ENCODE data around the gene ZNF212. TPM values are rescaled to one million over a fixed set of nuclear protein-coding genes. Genes with fewer than 3 reads are reported as not detected.
"Not testable (repeated sequence)": the region's sequence is repeated elsewhere in the genome, so short reads cannot be mapped to it uniquely, and the experiment has no call there.

Gene ZNF212
- total RNA-seq, 1 donor from 2014 or later, result 6.1 TPM

GRCh38 chr7:149228831-149229471, 10.5 kb upstream of the ZNF212 start:
- FAIRE-seq, result no peak
- TF ChIP-seq CTCF (IDR thresholded peaks at IDR 0.05; ENCODE audit: insufficient read depth, low read length, severe bottlenecking), result no peak

GRCh38 chr7:149229526-149229925, 9.9 kb upstream of the ZNF212 start:
- Histone ChIP-seq H3K36me3 (ENCODE audit: control insufficient read depth, insufficient read depth, low read length) (peaks cover 1% of the 10 kb centered on the region), H3K27me3 (ENCODE audit: control insufficient read depth, insufficient read depth, low read length) (no peaks in the 10 kb centered on the region), H3K4me3 (ENCODE audit: low read depth, low read length) (no peak overlapping the region)
- TF ChIP-seq CTCF (IDR thresholded peaks at IDR 0.05; ENCODE audit: insufficient read depth, low read length, severe bottlenecking), result no peak
- DNase-seq (ENCODE audit: low read depth) (no peak), FAIRE-seq (no peak)

More at GRCh38 chr7:149228831-149229471, 10.5 kb upstream of the ZNF212 start:
- peaks cover 2% of the 10 kb centered on the region for H3K36me3 ChIP-seq (ENCODE audit: control insufficient read depth, insufficient read depth, low read length)
- no peaks in the 10 kb centered on the region for H3K27me3 ChIP-seq (ENCODE audit: control insufficient read depth, insufficient read depth, low read length)
- no peak for DNase-seq (ENCODE audit: low read depth)
- H3K4me3 ChIP-seq (ENCODE audit: low read depth, low read length), result no peak overlapping the region

- no peak for FAIRE-seq
- no peaks in the 10 kb centered on the region for H3K36me3 ChIP-seq (ENCODE audit: control insufficient read depth, insufficient read depth, low read length)
- H3K27me3 ChIP-seq (ENCODE audit: control insufficient read depth, insufficient read depth, low read length), result no peaks in the 10 kb centered on the region
- DNase-seq (ENCODE audit: low read depth), result no peak
- H3K4me3 ChIP-seq (ENCODE audit: low read depth, low read length), result no peak overlapping the region
- no peak for TF ChIP-seq CTCF (IDR thresholded peaks at IDR 0.05; ENCODE audit: insufficient read depth, low read length, severe bottlenecking)
Measured at GRCh38 chr7:149232362-149232761, 7.1 kb upstream of the ZNF212 start.

- DNase-seq (ENCODE audit: low read depth), result peak; percentile 95
- not testable (repeated sequence) for H3K36me3 ChIP-seq (ENCODE audit: control insufficient read depth, insufficient read depth, low read length); H3K4me3 ChIP-seq (ENCODE audit: low read depth, low read length); FAIRE-seq; H3K27me3 ChIP-seq (ENCODE audit: control insufficient read depth, insufficient read depth, low read length)
Measured at GRCh38 chr7:149233655-149234204, 5.7 kb upstream of the ZNF212 start.

- no peaks in the 10 kb centered on the region for H3K27me3 ChIP-seq (ENCODE audit: control insufficient read depth, insufficient read depth, low read length)
- no peak for FAIRE-seq
- no peak for DNase-seq (ENCODE audit: low read depth)
- no peak overlapping the region for H3K4me3 ChIP-seq (ENCODE audit: low read depth, low read length)
- H3K36me3 ChIP-seq (ENCODE audit: control insufficient read depth, insufficient read depth, low read length), result no peaks in the 10 kb centered on the region
- TF ChIP-seq CTCF (IDR thresholded peaks at IDR 0.05; ENCODE audit: insufficient read depth, low read length, severe bottlenecking), result no peak
Measured at GRCh38 chr7:149237502-149237901, 1.9 kb upstream of the ZNF212 start.

- no peak for TF ChIP-seq CTCF (IDR thresholded peaks at IDR 0.05; ENCODE audit: insufficient read depth, low read length, severe bottlenecking)
- DNase-seq (ENCODE audit: low read depth), result peak; percentile 91
- Histone ChIP-seq H3K36me3 (ENCODE audit: control insufficient read depth, insufficient read depth, low read length) (no peaks in the 10 kb centered on the region), H3K27me3 (ENCODE audit: control insufficient read depth, insufficient read depth, low read length) (no peaks in the 10 kb centered on the region), H3K4me3 (ENCODE audit: low read depth, low read length) (no peak overlapping the region)
- no peak for FAIRE-seq
Measured at GRCh38 chr7:149238051-149238450, 1.4 kb upstream of the ZNF212 start.

Data from bronchial epithelial cell (primary cell).